Prostate gland (tissue), 2 donors: ENCODE data around the gene VLDLR. TPM values are rescaled to one million over a fixed set of nuclear protein-coding genes. Genes with fewer than 3 reads are reported as not detected.

Experiments used
- DNase-seq: peaks from one replicate; pipeline ENCODE4 v3.0.0-alpha.2; 2019; ENCODE audit warnings: low spot score
- H3K27ac ChIP-seq, 2 donors: fragments of 200-600 bp; sonication (generic); 2 replicates each; pipeline ENCODE4 v1.5.1; 2017 to 2019
- H3K27me3 ChIP-seq: fragments of 200-600 bp; sonication (generic); replicated peaks from 2 replicates; pipeline ENCODE4 v1.5.1; 2019; ENCODE audit not compliant: insufficient read depth
- H3K36me3 ChIP-seq, 2 donors: fragments of 200-600 bp; sonication (generic); 1 replicate in 1 of 2; 2 replicates in 1 of 2; pipeline versions ENCODE4 v1.5.1 to v1.8.1; 2017 to 2019
- H3K4me1 ChIP-seq: fragments of 200-600 bp; sonication (generic); replicated peaks from 2 replicates; pipeline ENCODE4 v1.5.1; 2019
- H3K4me3 ChIP-seq, 2 donors: fragments of 200-600 bp; sonication (generic); 2 replicates each; pipeline ENCODE4 v1.5.1; 2017 to 2019
- H3K9me3 ChIP-seq: fragments of 200-600 bp; sonication (generic); 2 replicates; pipeline ENCODE4 v1.5.1; 2017
- POLR2A ChIP-seq: fragments of 450-650 bp; IDR thresholded peaks from one replicate; pipeline ENCODE4 v1.6.1; 2016; ENCODE audit warnings: antibody characterized with exemption, mild to moderate bottlenecking
- POLR2AphosphoS5 ChIP-seq: sonication (generic); formaldehyde crosslinking; IDR thresholded peaks from one replicate; pipeline ENCODE4 v1.6.1; 2017; ENCODE audit warnings: antibody characterized with exemption
- WGBS: methylation state at CpG from one replicate; pipeline ENCODE4 v1.1.5; 2018; 5-methylcytosine and 5-hydroxymethylcytosine counted together
- intact Hi-C: fragments of 100-400 bp; cut with DNase I; formaldehyde crosslinking; loops from one replicate; pipeline ENCODE4 v1.14.2; 2022
- total RNA-seq, 2 donors: library from RNA; depleted of rRNA; stranded (reverse); fragments of >200 nt; gene quantifications; one replicate each; pipeline ENCODE4 v1.1.0, GENCODE V29; 2016
- TF ChIP-seq, protein P1 (sequence below), 4 experiments: fragments of 200-600 bp in 2 of 4; fragments of 450-650 bp in 2 of 4; sonication (generic) in 2 of 4; IDR thresholded peaks; 1 replicate in 3 of 4; 2 replicates in 1 of 4; pipeline ENCODE4 v1.5.1; 2016 to 2019; ENCODE audit warnings: antibody characterized with exemption in 4 of 4, mild to moderate bottlenecking in 2 of 4, moderate library complexity in 2 of 4

The VLDLR gene
- total RNA-seq, 2 donors from 2014 or later, result 8.9 to 12.8 TPM

DNA sequence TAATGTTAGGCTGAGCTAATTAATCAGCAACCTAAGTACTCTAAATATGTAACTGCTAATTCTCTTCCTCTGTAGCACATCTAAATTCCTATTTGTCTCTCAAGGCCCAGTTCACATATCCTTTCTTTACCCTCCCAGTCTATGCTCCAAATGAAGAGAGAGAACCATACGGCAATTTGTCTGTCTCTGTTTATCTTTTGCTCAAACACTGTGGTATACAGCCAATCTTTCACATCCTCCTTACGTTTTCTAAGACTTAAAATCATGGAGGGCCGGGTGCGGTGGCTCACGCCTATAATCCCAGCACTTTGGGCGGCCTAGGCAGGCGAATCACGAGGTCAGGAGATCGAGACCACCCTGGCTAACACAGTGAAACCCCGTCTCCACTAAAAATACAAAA lies 15.8 kb downstream of the VLDLR start:
- DNase-seq, result no peak
- no peaks in the 10 kb centered on the region for H3K36me3 ChIP-seq
- peaks cover 7% of the 10 kb centered on the region for H3K4me1 ChIP-seq
- H3K27me3 ChIP-seq, result no peaks in the 10 kb centered on the region
- WGBS, result 96% methylated on average over 10 of the region's 10 CpGs
- intact Hi-C loops, result no loop called here
- no peak overlapping the region for H3K4me3 ChIP-seq
- H3K27ac ChIP-seq, result no peak overlapping the region
- no peak for TF ChIP-seq POLR2A
- TF ChIP-seq, protein P1, sequence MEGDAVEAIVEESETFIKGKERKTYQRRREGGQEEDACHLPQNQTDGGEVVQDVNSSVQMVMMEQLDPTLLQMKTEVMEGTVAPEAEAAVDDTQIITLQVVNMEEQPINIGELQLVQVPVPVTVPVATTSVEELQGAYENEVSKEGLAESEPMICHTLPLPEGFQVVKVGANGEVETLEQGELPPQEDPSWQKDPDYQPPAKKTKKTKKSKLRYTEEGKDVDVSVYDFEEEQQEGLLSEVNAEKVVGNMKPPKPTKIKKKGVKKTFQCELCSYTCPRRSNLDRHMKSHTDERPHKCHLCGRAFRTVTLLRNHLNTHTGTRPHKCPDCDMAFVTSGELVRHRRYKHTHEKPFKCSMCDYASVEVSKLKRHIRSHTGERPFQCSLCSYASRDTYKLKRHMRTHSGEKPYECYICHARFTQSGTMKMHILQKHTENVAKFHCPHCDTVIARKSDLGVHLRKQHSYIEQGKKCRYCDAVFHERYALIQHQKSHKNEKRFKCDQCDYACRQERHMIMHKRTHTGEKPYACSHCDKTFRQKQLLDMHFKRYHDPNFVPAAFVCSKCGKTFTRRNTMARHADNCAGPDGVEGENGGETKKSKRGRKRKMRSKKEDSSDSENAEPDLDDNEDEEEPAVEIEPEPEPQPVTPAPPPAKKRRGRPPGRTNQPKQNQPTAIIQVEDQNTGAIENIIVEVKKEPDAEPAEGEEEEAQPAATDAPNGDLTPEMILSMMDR (IDR thresholded peaks at IDR 0.05), result no peak
- no peak for TF ChIP-seq POLR2AphosphoS5
- H3K9me3 ChIP-seq, result no peaks in the 10 kb centered on the region

DNA sequence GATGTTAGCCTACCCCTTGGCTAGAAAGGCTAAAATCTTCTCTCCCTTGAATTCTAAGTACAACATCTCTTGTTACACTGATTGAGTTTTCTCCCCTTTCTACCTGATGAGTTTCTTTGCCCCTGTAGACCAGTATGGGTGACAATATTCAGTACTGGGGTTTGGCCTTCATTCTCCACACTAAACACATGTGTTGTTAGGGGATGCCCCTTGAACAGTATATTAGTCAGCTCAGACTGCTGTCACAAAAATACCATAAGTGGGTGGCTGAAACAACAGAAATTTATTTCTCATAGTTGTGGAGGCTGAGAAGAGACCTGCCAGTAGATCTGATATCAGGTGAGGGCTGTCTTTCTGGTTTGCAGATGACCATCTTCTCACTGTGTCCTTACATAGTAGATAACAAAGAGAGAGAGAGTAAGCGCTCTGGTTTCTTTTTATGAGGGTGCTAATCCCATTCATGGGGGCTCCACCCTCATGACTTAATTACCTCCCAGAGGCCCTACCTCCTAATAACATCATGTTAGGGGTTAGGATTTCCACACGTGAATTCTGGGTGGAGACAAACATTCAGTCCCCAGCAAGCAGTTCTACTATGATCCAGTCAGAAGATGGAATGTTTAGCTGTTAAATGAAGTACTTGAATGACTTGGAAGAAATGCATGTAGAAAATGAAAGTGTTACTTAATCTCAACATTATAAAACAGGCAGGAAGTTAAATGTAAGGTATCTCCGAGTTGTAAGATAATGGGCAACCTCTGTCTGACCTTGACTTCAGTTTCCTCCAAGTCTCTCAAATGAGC lies 17.5 kb downstream of the VLDLR start:
- Histone ChIP-seq H3K27me3 (no peaks in the 10 kb centered on the region), H3K27ac (no peak overlapping the region), H3K9me3 (no peaks in the 10 kb centered on the region), H3K36me3 (peaks cover 0 to 6% of the 10 kb centered on the region in 2 donors), H3K4me1 (no peaks in the 10 kb centered on the region), H3K4me3 (no peak overlapping the region)
- intact Hi-C loops, result no loop called here
- WGBS, result 88% methylated on average over 3 of the region's 3 CpGs
- no peak for DNase-seq
- TF ChIP-seq POLR2A, result no peak
- TF ChIP-seq POLR2AphosphoS5, result no peak
- TF ChIP-seq, protein P1 (IDR thresholded peaks at IDR 0.05), result no peak

DNA sequence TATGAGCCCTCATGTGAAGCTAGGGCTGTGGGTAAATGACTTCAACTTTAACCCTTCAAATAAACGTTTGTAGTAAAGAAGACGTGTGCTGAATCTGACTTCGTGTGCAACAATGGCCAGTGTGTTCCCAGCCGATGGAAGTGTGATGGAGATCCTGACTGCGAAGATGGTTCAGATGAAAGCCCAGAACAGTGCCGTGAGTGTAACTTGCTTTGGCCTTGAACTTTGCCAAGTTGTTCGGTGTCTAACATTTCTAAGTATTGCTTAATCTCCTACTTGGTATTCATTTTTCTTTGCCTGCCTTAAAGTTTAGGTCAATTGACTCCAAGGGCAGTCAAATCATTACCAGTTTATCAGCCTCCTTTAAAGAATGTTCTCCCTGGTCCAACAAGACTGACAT lies 18.2 kb downstream of the VLDLR start:
- DNase-seq, result no peak
- TF ChIP-seq POLR2A (no peak), POLR2AphosphoS5 (no peak)
- TF ChIP-seq, protein P1 (IDR thresholded peaks at IDR 0.05), result no peak
- 93% methylated on average over 7 of the region's 7 CpGs for WGBS
- Histone ChIP-seq H3K36me3 (peaks cover 0 to 6% of the 10 kb centered on the region in 2 donors), H3K27me3 (no peaks in the 10 kb centered on the region), H3K4me3 (no peak overlapping the region), H3K9me3 (no peaks in the 10 kb centered on the region), H3K4me1 (no peaks in the 10 kb centered on the region), H3K27ac (no peak overlapping the region)
- intact Hi-C loops, result no loop called here

DNA sequence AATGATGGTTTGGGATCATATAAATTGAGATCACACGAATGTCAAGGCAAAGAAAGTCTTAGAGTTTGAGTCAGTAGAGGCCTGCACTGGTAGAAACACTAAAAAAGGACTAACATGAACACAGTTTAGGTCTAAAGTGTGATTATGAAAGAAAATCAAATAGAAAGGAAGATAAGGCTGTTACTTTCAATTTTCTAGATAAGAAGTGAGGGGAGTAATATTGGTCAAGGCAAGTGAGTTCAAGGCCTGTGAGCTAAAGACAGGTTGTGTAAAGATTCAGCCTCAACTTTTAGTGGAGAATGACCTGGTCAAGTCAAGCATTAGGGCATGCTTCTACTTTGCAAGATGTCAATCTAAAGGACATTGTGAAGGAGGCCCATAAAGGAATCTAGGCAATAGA lies 19.0 kb downstream of the VLDLR start:
- no peak for DNase-seq
- 85% methylated on average over 1 of the region's 1 CpG for WGBS
- H3K4me1 ChIP-seq, result no peaks in the 10 kb centered on the region
- intact Hi-C loops, result no loop called here
- H3K27ac ChIP-seq, result no peak overlapping the region
- H3K27me3 ChIP-seq, result no peaks in the 10 kb centered on the region
- no peaks in the 10 kb centered on the region for H3K9me3 ChIP-seq
- H3K4me3 ChIP-seq, result no peak overlapping the region
- H3K36me3 ChIP-seq, result peaks cover 0 to 6% of the 10 kb centered on the region in 2 donors
- no peak for TF ChIP-seq POLR2A
- no peak for TF ChIP-seq POLR2AphosphoS5
- TF ChIP-seq, protein P1 (IDR thresholded peaks at IDR 0.05), result no peak

DNA sequence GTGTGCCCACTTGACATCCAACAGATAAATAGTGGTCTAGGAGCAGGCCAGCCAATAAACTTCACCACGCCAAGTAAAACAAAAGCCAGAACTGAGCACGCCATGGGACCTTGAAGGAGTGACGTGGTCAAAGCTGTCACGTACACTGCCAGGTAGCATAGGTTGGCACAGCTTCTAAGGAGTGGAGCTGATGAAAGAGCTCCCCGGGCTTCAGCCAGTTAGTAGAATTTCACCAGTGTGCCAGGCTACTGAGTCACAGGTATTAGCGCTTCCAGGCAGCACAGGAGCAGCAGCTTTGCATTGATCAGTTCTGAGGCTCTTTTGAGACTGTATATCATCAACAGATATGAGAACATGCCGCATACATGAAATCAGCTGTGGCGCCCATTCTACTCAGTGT lies 19.4 kb downstream of the VLDLR start:
- no peak overlapping the region for H3K4me3 ChIP-seq
- no peak for TF ChIP-seq POLR2AphosphoS5
- TF ChIP-seq, protein P1 (IDR thresholded peaks at IDR 0.05), result no peak
- H3K4me1 ChIP-seq, result no peaks in the 10 kb centered on the region
- no peaks in the 10 kb centered on the region for H3K9me3 ChIP-seq
- no peak overlapping the region for H3K27ac ChIP-seq
- no peak for DNase-seq
- H3K27me3 ChIP-seq, result no peaks in the 10 kb centered on the region
- intact Hi-C loops, result no loop called here
- H3K36me3 ChIP-seq, result peaks cover 0 to 6% of the 10 kb centered on the region in 2 donors
- 91% methylated on average over 8 of the region's 8 CpGs for WGBS
